Measurements from ENCODE around the gene FOXP1. TPM values are rescaled to one million over a fixed set of nuclear protein-coding genes. Genes with fewer than 3 reads are reported as not detected.

Gene FOXP1
- total and polyA plus RNA-seq, 2 of the 8 experiments (the other 6 are each of a cell fraction or from before 2014, with no cell fraction given), result 13.9 to 25.4 TPM

DNA sequence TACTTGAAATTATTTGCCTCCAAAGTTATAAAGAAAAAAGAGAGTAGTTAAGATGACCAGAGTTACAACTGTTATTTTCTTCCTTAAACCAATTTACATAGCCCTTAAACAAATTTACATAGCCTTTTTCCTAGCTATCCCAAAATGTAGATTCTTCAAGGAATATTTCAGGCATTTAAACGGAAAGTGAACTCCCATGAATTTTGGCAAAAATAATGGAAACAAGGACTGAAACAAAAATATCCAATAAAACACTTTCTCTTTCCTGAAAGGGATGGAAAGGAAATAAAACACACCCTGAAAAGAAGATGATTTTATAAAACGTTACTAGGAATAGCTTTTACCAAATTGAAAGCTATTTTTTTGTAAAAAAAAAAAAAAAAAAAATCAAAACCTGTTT, 418.6 kb downstream of the FOXP1 start:
- Histone ChIP-seq H3K4me1 (replicated peaks in 1 of 4; ENCODE audit: control insufficient read depth in 3 of 4, insufficient read depth in 4 of 4, low read length in 3 of 4) (peaks cover 0 to 6% (median 2%) of the 10 kb centered on the region in 4 experiments; a peak in 4 of 7 replicates), H4K91ac (replicated peaks; ENCODE audit: insufficient read length, low read length) (no peak overlapping the region), H3K23me2 (ENCODE audit: low read depth, low read length) (no peaks in the 10 kb centered on the region), H2BK15ac (ENCODE audit: low read length) (no peak overlapping the region), H4K8ac (ENCODE audit: extremely low read depth, insufficient read depth, low read length) (no peak overlapping the region), H4K20me1 (replicated peaks in 1 of 2; ENCODE audit: control insufficient read depth in 1 of 2, insufficient read depth in 2 of 2, low read length in 2 of 2) (no peaks in the 10 kb centered on the region), H3K9me3 (ENCODE audit: insufficient read depth in 2 of 2, low read depth in 1 of 2, low read length in 1 of 2) (no peaks in the 10 kb centered on the region), H2AK5ac (ENCODE audit: low read depth, low read length) (no peak overlapping the region), H3K4me2 (ENCODE audit: insufficient read depth in 1 of 2, low read depth in 2 of 2, low read length in 2 of 2) (no peak overlapping the region), H3K18ac (ENCODE audit: extremely low read depth, low read length) (no peak overlapping the region), H4K5ac (ENCODE audit: insufficient read length, low read depth, low read length) (no peak overlapping the region), H2BK120ac (replicated peaks; ENCODE audit: low read depth, low read length) (no peak overlapping the region), H3K27me3 (replicated peaks in 1 of 4; ENCODE audit: control insufficient read depth in 3 of 4, extremely low read depth in 1 of 4, insufficient read depth in 3 of 4, low read length in 3 of 4) (0 out of 7 replicates have a peak, but pooled peaks cover 0 to 3% (median 0%) of the 10 kb centered on the region in 4 experiments), H3K9ac (replicated peaks in 1 of 4; ENCODE audit: extremely low read depth in 1 of 4, low read depth in 3 of 4, low read length in 3 of 4) (no peak overlapping the region), H3K23ac (ENCODE audit: insufficient read length) (no peak overlapping the region), H3K36me3 (ENCODE audit: control insufficient read depth in 2 of 4, insufficient read depth in 4 of 4, low read length in 3 of 4) (no peaks in the 10 kb centered on the region), H3K4me3 (ENCODE audit: extremely low read depth in 1 of 4, insufficient read depth in 2 of 4, low read depth in 3 of 4, low read length in 4 of 4) (no peak overlapping the region), H2BK12ac (ENCODE audit: low read depth, low read length) (no peak overlapping the region), H2BK20ac (ENCODE audit: low read length) (no peak overlapping the region), H3K27ac (ENCODE audit: low read depth, low read length) (no peak overlapping the region), H3K4ac (replicated peaks; ENCODE audit: insufficient read length, low read depth, low read length) (no peak overlapping the region), H3K79me1 (ENCODE audit: low read depth, low read length) (no peaks in the 10 kb centered on the region), H2BK5ac (ENCODE audit: low read depth, low read length) (no peak overlapping the region), H2AFZ (ENCODE audit: low read length) (no peak overlapping the region), H3K14ac (ENCODE audit: insufficient read length) (no peak overlapping the region), H3K56ac (replicated peaks; ENCODE audit: insufficient read length, low read depth, low read length) (no peak overlapping the region), H3K79me2 (ENCODE audit: control insufficient read depth in 1 of 2, insufficient read depth in 2 of 2, low read length in 2 of 2) (no peaks in the 10 kb centered on the region)
- CTCF ChIA-PET (ENCODE audit: partially characterized antibody), result interaction anchor here (0.9 to 1.7 kb wide), 2 partner anchors 11 to 12 kb away, joined by 3 to 9 read pairs; no protein-coding TSS in a partner anchor
- TF ChIP-seq RAD21 (IDR thresholded peaks at IDR 0.05 in 1 of 2, conservative IDR thresholded peaks at IDR 0.05 in 1 of 2; ENCODE audit: low read depth in 2 of 2, low read length in 2 of 2) (no peak), POLR2A (IDR thresholded peaks at IDR 0.05; ENCODE audit: control extremely low read depth in 1 of 2, low read depth in 2 of 2, low read length in 2 of 2) (no peak), JUND (IDR thresholded peaks at IDR 0.05; ENCODE audit: low read length) (no peak), CTBP2 (IDR thresholded peaks at IDR 0.05; ENCODE audit: borderline replicate concordance, insufficient read depth, insufficient read length, low read length) (no peak), RXRA (IDR thresholded peaks at IDR 0.05; ENCODE audit: insufficient read depth, low read depth, low read length) (no peak), TAF7 (optimal IDR thresholded peaks at IDR 0.05; ENCODE audit: borderline replicate concordance, low read depth, low read length) (no peak), POU5F1 (IDR thresholded peaks at IDR 0.05; ENCODE audit: low read depth, low read length) (no peak), FOSL1 (IDR thresholded peaks at IDR 0.05; ENCODE audit: insufficient read depth, low read depth, low read length) (no peak), CREB1 (IDR thresholded peaks at IDR 0.05) (no peak), SP2 (IDR thresholded peaks at IDR 0.05; ENCODE audit: low read length) (no peak), NANOG (IDR thresholded peaks at IDR 0.05; ENCODE audit: insufficient read depth, low read depth, low read length, poor library complexity, severe bottlenecking) (no peak), ASH2L (IDR thresholded peaks at IDR 0.05; ENCODE audit: low read length) (no peak), PHF8 (conservative IDR thresholded peaks at IDR 0.05; ENCODE audit: low read depth, low read length) (no peak)
- DNase-seq (ENCODE audit: low read depth in 1 of 2, low spot score in 2 of 2), result no peak
- no peak for FAIRE-seq
- WGBS, 2 experiments (ENCODE audit: extremely low coverage in 1 of 2, insufficient coverage in 1 of 2, insufficient read length in 1 of 2, insufficient replicate concordance in 2 of 2, low coverage in 1 of 2, low lambda C conversion rate in 2 of 2, missing lambda C conversion rate in 1 of 2), result 68% methylated on average over 2 of the region's 2 CpGs; no CpG with 5 or more reads in 1 of the 2 experiments
- POLR2A ChIA-PET (ENCODE audit: partially characterized antibody), result interaction anchor here (0.6 kb wide), 1 partner anchor 955 kb away, joined by 3 read pairs; no protein-coding TSS in a partner anchor

All from H1 (cell line).